ENCODE measurements around the gene CIDEC. TPM values are rescaled to one million over a fixed set of nuclear protein-coding genes. Genes with fewer than 3 reads are reported as not detected.
"Not testable (repeated sequence)": the region's sequence is repeated elsewhere in the genome, so short reads cannot be mapped to it uniquely, and the experiment has no call there.

Gene CIDEC
- total RNA-seq, 1 donor from 2014 or later = 0.36 TPM

- Histone ChIP-seq H3K4me1 (no peaks in the 10 kb centered on the region), H3K9me3 (replicated peaks) (no peaks in the 10 kb centered on the region), H3K4me3 (no peak overlapping the region), H3K36me3 (no peaks in the 10 kb centered on the region), H3K27ac (replicated peaks) (no peak overlapping the region), H3K27me3 (ENCODE audit: low read depth) (no peaks in the 10 kb centered on the region)
- no peak for DNase-seq
- TF ChIP-seq, protein P1, sequence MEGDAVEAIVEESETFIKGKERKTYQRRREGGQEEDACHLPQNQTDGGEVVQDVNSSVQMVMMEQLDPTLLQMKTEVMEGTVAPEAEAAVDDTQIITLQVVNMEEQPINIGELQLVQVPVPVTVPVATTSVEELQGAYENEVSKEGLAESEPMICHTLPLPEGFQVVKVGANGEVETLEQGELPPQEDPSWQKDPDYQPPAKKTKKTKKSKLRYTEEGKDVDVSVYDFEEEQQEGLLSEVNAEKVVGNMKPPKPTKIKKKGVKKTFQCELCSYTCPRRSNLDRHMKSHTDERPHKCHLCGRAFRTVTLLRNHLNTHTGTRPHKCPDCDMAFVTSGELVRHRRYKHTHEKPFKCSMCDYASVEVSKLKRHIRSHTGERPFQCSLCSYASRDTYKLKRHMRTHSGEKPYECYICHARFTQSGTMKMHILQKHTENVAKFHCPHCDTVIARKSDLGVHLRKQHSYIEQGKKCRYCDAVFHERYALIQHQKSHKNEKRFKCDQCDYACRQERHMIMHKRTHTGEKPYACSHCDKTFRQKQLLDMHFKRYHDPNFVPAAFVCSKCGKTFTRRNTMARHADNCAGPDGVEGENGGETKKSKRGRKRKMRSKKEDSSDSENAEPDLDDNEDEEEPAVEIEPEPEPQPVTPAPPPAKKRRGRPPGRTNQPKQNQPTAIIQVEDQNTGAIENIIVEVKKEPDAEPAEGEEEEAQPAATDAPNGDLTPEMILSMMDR (IDR thresholded peaks at IDR 0.05; ENCODE audit: borderline replicate concordance) = no peak
- intact Hi-C loops (cut with micrococcal nuclease) = no loop called here
These were observed 3.1 kb downstream of the CIDEC start for GRCh38 chr3:9876991-9877390.

DNA sequence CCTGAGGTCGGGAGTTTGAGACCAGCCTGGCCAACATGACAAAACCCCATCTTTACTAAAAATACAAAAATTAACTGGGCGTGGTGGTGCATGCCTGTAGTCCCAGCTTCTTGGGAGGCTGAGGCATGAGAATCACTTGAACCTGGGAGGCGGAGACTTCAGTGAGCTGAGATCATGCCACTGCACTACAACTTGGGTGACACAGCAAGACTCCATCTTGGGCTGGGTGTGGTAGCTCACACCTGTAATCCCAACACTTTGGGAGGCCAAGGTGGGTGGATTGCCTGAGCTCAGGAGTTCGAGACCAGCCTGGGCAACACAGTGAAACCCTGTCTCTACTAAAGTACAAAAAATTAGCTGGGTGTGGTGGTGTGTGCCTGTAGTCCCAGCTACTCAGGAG, 3.8 kb downstream of the CIDEC start:
- H3K4me3 ChIP-seq; H3K4me1 ChIP-seq; DNase-seq; intact Hi-C loops (cut with micrococcal nuclease); H3K36me3 ChIP-seq; H3K27me3 ChIP-seq (ENCODE audit: low read depth); H3K9me3 ChIP-seq (replicated peaks); H3K27ac ChIP-seq (replicated peaks): not testable (repeated sequence)

DNA sequence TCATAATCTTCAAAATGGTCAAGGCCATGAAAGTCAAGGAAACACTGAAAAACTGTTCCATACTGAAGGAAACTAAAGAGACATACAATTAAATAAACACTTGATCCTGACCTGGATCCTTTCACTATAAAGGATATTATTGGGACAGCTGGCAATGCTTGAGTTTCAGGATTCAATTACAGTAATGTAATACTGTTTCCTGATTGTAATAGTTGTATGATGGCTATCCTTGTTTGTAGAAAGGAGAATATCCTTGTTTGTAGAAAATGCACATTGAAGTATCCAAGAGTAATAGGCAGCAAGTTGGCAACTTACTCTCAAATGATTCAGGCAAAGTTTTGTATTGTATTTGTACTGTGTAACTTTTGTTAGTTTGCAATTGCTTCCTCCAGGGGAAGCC, 4.6 kb downstream of the CIDEC start:
- DNase-seq = no peak
- no peak overlapping the region for H3K4me3 ChIP-seq
- no peaks in the 10 kb centered on the region for H3K4me1 ChIP-seq
- H3K9me3 ChIP-seq (replicated peaks) = no peaks in the 10 kb centered on the region
- TF ChIP-seq, protein P1 (IDR thresholded peaks at IDR 0.05; ENCODE audit: borderline replicate concordance) = no peak
- H3K27ac ChIP-seq (replicated peaks) = no peak overlapping the region
- no peaks in the 10 kb centered on the region for H3K36me3 ChIP-seq
- H3K27me3 ChIP-seq (ENCODE audit: low read depth) = no peaks in the 10 kb centered on the region
- intact Hi-C loops (cut with micrococcal nuclease) = no loop called here

DNA sequence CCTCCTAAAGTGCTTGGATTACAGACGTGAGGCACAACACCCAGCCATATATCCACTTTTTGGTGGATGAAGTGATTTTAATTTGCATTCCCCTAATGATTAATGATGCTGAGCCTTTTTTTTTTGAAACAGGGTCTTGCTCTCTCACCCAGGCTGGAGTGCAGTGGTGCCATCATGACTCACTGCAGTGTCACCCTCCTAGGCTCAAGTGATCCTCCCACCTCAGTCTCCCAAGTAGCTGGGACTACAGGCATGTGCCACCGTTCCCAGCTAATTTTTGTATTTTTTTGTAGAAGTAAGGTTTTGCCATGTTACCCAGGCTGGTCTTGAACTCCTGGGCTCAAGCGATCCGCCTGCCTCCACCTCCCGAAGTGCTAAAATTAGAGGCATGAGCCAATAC, 8.0 kb downstream of the CIDEC start:
- DNase-seq; H3K9me3 ChIP-seq (replicated peaks); H3K36me3 ChIP-seq; H3K27ac ChIP-seq (replicated peaks); H3K4me1 ChIP-seq; intact Hi-C loops (cut with micrococcal nuclease); H3K27me3 ChIP-seq (ENCODE audit: low read depth); H3K4me3 ChIP-seq: not testable (repeated sequence)

- no peaks in the 10 kb centered on the region for H3K27me3 ChIP-seq (ENCODE audit: low read depth)
- no peaks in the 10 kb centered on the region for H3K9me3 ChIP-seq (replicated peaks)
- no peak overlapping the region for H3K27ac ChIP-seq (replicated peaks)
- no peaks in the 10 kb centered on the region for H3K4me1 ChIP-seq
- H3K4me3 ChIP-seq = no peak overlapping the region
- DNase-seq = no peak
- TF ChIP-seq, protein P1 (IDR thresholded peaks at IDR 0.05; ENCODE audit: borderline replicate concordance) = no peak
- intact Hi-C loops (cut with micrococcal nuclease) = no loop called here
- H3K36me3 ChIP-seq = no peaks in the 10 kb centered on the region
These were observed 9.1 kb downstream of the CIDEC start for GRCh38 chr3:9870978-9871377.

DNA sequence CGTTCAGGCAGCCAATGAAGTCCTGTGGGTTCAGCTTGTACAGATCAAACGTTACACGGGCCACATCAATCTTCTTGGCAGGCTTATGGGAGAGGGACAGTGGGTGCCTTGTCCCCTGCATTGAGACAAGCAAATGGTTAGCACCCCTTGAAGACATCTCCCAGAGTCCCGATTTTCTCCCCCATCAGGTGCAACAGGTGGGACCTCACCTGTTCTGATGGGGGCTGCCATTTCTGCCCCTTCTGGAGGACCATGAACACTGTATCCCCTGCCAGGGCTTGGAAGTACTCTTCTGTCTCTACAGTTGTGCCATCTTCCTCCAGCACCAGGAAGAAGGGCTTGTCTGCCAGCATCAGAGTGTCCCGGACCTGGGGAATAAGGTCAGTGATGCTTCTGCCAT, 10.1 kb downstream of the CIDEC start:
- no peaks in the 10 kb centered on the region for H3K27me3 ChIP-seq (ENCODE audit: low read depth)
- no peaks in the 10 kb centered on the region for H3K36me3 ChIP-seq
- intact Hi-C loops (cut with micrococcal nuclease) = no loop called here
- TF ChIP-seq, protein P1 (IDR thresholded peaks at IDR 0.05; ENCODE audit: borderline replicate concordance) = no peak
- H3K9me3 ChIP-seq (replicated peaks) = no peaks in the 10 kb centered on the region
- no peak for DNase-seq
- H3K4me1 ChIP-seq = peaks cover 2% of the 10 kb centered on the region
- H3K4me3 ChIP-seq = no peak overlapping the region
- no peak overlapping the region for H3K27ac ChIP-seq (replicated peaks)

- Histone ChIP-seq H3K36me3 (no peaks in the 10 kb centered on the region), H3K4me1 (peaks cover 23% of the 10 kb centered on the region), H3K27me3 (ENCODE audit: low read depth) (no peaks in the 10 kb centered on the region), H3K4me3 (no peak overlapping the region), H3K9me3 (replicated peaks) (no peaks in the 10 kb centered on the region), H3K27ac (replicated peaks) (no peak overlapping the region)
- intact Hi-C loops (cut with micrococcal nuclease) = no loop called here
- no peak for DNase-seq
- TF ChIP-seq, protein P1 (IDR thresholded peaks at IDR 0.05; ENCODE audit: borderline replicate concordance) = no peak
These were observed 12.9 kb downstream of the CIDEC start for GRCh38 chr3:9867106-9867505.

All from left ventricle myocardium inferior (tissue), 1 donor.